Hepatocyte (in vitro differentiated cells): ENCODE measurements around the gene SUN2.

Experiments
- CTCF ChIP-seq: fragments of 200-600 bp; sonication (generic); IDR thresholded peaks from 2 replicates; pipeline ENCODE4 v1.5.1; 2016; ENCODE audit warnings: antibody characterized with exemption, mild to moderate bottlenecking; ENCODE audit not compliant: poor library complexity
- EZH2phosphoT487 ChIP-seq: fragments of 200-600 bp; sonication (generic); IDR thresholded peaks from one replicate; pipeline ENCODE4 v1.6.1; 2018; ENCODE audit warnings: antibody characterized with exemption, mild to moderate bottlenecking, low read depth, moderate library complexity; ENCODE audit not compliant: unreplicated experiment, severe bottlenecking

GRCh38 chr22:38710866-38711265 lies 44.9 kb downstream of the SUN2 start:
- TF ChIP-seq CTCF (no peak), EZH2phosphoT487 (no peak)
